CD4-positive, CD25-positive, alpha-beta regulatory T cell (primary cell): ENCODE measurements around the gene BBX. TPM values are rescaled to one million over a fixed set of nuclear protein-coding genes. Genes with fewer than 3 reads are reported as not detected.
A peak's percentile ranks its signal among the peaks of the same experiment; 100 is the strongest.

ENCODE experiments used
- ATAC-seq, 2 donors: fragments of 150-1000 bp; cut with Tn5 transposase; one replicate each; pipeline ENCODE4 v1.10.0; 2021; ENCODE audit warnings: low read depth in 2 of 2, moderate number of reproducible peaks in 2 of 2, moderate library complexity in 1 of 2
- DNase-seq, 3 donors: peaks; one replicate each; pipeline versions ENCODE4 v3.0.0 to v3.0.0-alpha.2; 2012 to 2022; ENCODE audit warnings: mixed read lengths in 1 of 3
- H3K27ac ChIP-seq: one replicate; pipeline ENCODE4 v1.7.0; 2013; ENCODE audit warnings: mild to moderate bottlenecking, low read length; ENCODE audit not compliant: insufficient read depth, poor library complexity, severe bottlenecking
- H3K27me3 ChIP-seq: one replicate; pipeline ENCODE4 v1.7.0; 2013; ENCODE audit warnings: low read length; ENCODE audit not compliant: control insufficient read depth, insufficient read depth
- H3K36me3 ChIP-seq: one replicate; pipeline ENCODE4 v1.7.0; 2013; ENCODE audit warnings: mild to moderate bottlenecking, low read length, moderate library complexity; ENCODE audit not compliant: control insufficient read depth, insufficient read depth
- H3K4me1 ChIP-seq: 2 replicates; pipeline ENCODE4 v1.7.0; 2013; ENCODE audit warnings: mild to moderate bottlenecking, low read length; ENCODE audit not compliant: insufficient read depth, control insufficient read depth, poor library complexity, severe bottlenecking
- H3K4me3 ChIP-seq: one replicate; pipeline ENCODE4 v1.7.0; 2013; ENCODE audit warnings: low read depth, mild to moderate bottlenecking, low read length, moderate library complexity
- H3K9me3 ChIP-seq, 2 experiments: 1 replicate in 1 of 2; 2 replicates in 1 of 2; pipeline ENCODE4 v1.7.0; 2013; ENCODE audit warnings: low read length in 2 of 2, mild to moderate bottlenecking in 1 of 2, moderate library complexity in 1 of 2; ENCODE audit not compliant: control insufficient read depth in 2 of 2
- H3K27ac Mint-ChIP-seq, 3 donors: one replicate each; pipeline ENCODE4 v1.8.0; 2020 to 2022; ENCODE audit warnings: mild to moderate bottlenecking in 3 of 3, mixed read lengths in 3 of 3, moderate library complexity in 2 of 3
- H3K27me3 Mint-ChIP-seq: one replicate; pipeline ENCODE4 v1.8.0; 2022; ENCODE audit warnings: mild to moderate bottlenecking, mixed read lengths
- H3K36me3 Mint-ChIP-seq: one replicate; pipeline ENCODE4 v1.8.0; 2020; ENCODE audit warnings: mixed read lengths
- H3K4me1 Mint-ChIP-seq, 4 donors: one replicate each; pipeline ENCODE4 v1.8.0; 2020 to 2022; ENCODE audit warnings: mixed read lengths in 4 of 4, mild to moderate bottlenecking in 1 of 4
- H3K4me3 Mint-ChIP-seq, 4 donors: one replicate each; pipeline ENCODE4 v1.8.0; 2020 to 2022; ENCODE audit warnings: mild to moderate bottlenecking in 4 of 4, mixed read lengths in 4 of 4, moderate library complexity in 3 of 4
- H3K9me3 Mint-ChIP-seq, 7 donors: one replicate each; pipeline ENCODE4 v1.8.0; 2020 to 2022; ENCODE audit warnings: mixed read lengths in 7 of 7, mild to moderate bottlenecking in 3 of 7, moderate library complexity in 2 of 7
- polyA plus RNA-seq, 4 donors: library from polyadenylated mRNA; unstranded; fragments of 300-500 nt; fragmentation: Illumina TruSeq; gene quantifications; one replicate each; pipeline ENCODE4 v1.2.3, GENCODE V29; 2021
- total RNA-seq: library from RNA; stranded (reverse); gene quantifications from one replicate; pipeline ENCODE4 v1.2.3, GENCODE V29; 2022

BBX gene
- 96.2 TPM for total RNA-seq
- 10 to 100 TPM; 62.1 to 86.8 (median 78.8) TPM for polyA plus RNA-seq

DNA sequence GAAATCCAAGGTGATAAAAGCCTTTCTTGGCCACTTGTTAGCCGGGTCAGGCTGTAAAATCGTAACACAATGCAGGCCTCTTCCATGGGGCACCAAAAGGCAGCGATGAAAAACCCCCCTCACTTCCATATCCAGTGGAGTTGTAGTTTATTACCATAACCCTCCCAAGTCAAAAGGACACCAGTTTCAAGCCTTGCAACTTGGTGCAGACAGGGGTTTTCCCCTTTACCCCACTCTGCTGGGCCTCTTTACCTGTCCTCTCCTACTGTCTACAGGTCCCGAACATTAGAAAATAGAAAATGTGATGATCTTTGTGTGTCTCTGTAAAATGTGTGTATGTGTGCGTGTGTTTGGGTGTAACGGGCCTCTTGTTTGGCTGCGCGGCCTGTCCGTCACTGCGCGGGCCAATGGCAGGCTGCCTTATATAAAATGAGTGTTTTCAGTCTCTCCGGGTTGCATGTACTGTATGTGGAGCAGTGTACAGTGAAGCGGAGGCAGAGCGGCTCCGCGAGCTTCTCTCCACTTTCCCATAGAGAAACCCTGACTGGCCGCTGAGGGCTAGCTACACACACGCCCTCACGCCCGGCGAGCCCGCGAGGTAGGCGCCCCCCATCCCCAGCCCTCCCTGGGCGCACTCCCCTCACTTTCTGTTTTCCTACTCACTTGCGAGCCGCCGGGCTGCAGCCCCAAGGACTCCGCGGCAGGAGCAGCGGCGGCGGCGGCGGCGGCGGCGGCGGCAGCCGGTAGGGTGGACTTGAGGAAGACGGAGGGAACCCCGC, at the start of gene BBX:
BBX (plus strand) TSS at position 453 of the 779 bp plus-strand sequence. CDS start 187,499 bp downstream, outside the sequence.
- Histone ChIP-seq H3K9me3 (no peaks in the 10 kb centered on the region), H3K4me3 (peak within 1 kb of the TSS; percentile 98), H3K36me3 (no peaks in the 10 kb centered on the region), H3K27ac (peak within 1 kb of the TSS; percentile 81), H3K4me1 (peaks cover 21% of the 10 kb centered on the region), H3K27me3 (peaks cover 2% of the 10 kb centered on the region)
- Mint-ChIP-seq H3K4me3 (peak within 1 kb of the TSS; percentile 91 to 100 (median 98)), H3K27me3 (peaks cover 7% of the 10 kb centered on the region), H3K9me3 (peaks cover 0 to 1% (median 0%) of the 10 kb centered on the region in 7 donors), H3K27ac (peak within 1 kb of the TSS; percentile 93 to 99 (median 99)), H3K4me1 (peaks cover 4 to 32% (median 18%) of the 10 kb centered on the region in 4 donors), H3K36me3 (peaks cover 5% of the 10 kb centered on the region)
- ATAC-seq (peak; percentile 94 to 95), DNase-seq (peak; percentile 82 to 98 (median 97))

DNA sequence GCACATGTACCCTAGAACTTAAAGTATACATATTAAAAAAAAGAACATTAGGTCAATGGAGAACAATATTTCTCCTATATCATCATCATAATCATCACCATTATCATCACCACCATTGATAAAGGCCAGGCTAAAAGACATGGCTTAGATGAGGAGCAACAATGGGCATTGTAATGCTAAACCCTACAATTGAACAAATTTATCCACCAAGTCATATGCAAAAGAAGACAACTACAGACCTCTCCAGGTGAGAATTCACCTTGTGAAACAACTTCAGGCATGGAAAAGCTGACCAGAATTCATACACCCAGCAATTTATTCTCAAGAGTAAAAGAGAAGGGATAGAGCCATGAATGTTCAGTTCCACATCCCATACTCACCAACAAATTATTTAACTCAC, 46.3 kb upstream of the BBX start:
- Histone ChIP-seq H3K36me3 (no peaks in the 10 kb centered on the region), H3K9me3 (no peaks in the 10 kb centered on the region), H3K4me1 (no peaks in the 10 kb centered on the region), H3K27ac (no peak overlapping the region), H3K4me3 (no peak overlapping the region), H3K27me3 (no peaks in the 10 kb centered on the region)
- Mint-ChIP-seq H3K4me1 (no peaks in the 10 kb centered on the region), H3K36me3 (peaks cover 6% of the 10 kb centered on the region), H3K9me3 (peaks cover 0 to 19% (median 3%) of the 10 kb centered on the region in 7 donors), H3K27ac (no peak overlapping the region), H3K27me3 (peaks cover 14% of the 10 kb centered on the region), H3K4me3 (no peak overlapping the region)
- ATAC-seq: no peak
- DNase-seq: no peak

DNA sequence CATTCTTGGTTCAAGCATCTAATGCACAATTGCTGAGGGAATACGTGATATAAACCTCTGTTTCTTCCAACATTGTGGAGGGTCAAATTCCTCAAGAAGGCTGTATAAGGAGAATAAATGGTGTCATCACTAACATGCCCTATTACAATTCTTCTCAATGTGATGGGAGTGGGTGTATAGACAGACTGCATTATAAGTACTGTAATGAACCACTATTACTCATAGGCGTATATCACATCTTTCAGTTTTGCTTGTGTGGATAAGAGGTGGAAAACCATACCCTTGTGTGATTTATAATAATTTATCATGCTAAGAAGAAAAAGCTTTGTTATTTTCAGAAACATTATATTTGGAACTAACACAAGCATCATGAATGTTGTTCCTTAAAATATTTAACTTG, 35.3 kb upstream of the BBX start:
- Mint-ChIP-seq H3K9me3 (no peaks in the 10 kb centered on the region), H3K27ac (no peak overlapping the region), H3K4me3 (no peak overlapping the region), H3K36me3 (no peaks in the 10 kb centered on the region), H3K27me3 (peaks cover 13% of the 10 kb centered on the region), H3K4me1 (no peaks in the 10 kb centered on the region)
- Histone ChIP-seq H3K4me1 (no peaks in the 10 kb centered on the region), H3K4me3 (no peak overlapping the region), H3K9me3 (no peaks in the 10 kb centered on the region), H3K36me3 (no peaks in the 10 kb centered on the region), H3K27ac (no peak overlapping the region), H3K27me3 (no peaks in the 10 kb centered on the region)
- no peak for ATAC-seq
- DNase-seq: no peak

DNA sequence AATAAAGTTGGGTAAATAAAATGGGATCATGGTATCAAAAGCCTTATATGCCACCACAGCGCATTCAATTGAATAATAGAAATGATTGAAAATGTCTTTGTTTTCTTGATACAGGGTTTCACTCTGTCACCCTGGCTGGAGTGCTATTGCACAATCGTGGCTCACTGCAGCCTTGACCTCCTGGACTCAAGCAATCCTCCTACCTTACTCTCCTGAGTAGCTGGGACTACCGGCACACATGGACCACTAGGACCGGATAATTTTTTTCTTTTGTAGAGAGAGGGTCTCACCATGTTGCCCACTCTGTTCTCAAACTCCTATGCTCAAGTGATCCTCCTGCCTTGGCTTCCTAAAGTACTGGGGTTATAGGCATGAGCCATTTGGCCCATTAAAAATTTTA, 33.8 kb upstream of the BBX start:
- ATAC-seq (no peak), DNase-seq (no peak)
- Histone ChIP-seq H3K9me3 (no peaks in the 10 kb centered on the region), H3K4me1 (no peaks in the 10 kb centered on the region), H3K27me3 (no peaks in the 10 kb centered on the region), H3K4me3 (no peak overlapping the region), H3K27ac (no peak overlapping the region), H3K36me3 (no peaks in the 10 kb centered on the region)
- Mint-ChIP-seq H3K4me3 (no peak overlapping the region), H3K36me3 (no peaks in the 10 kb centered on the region), H3K9me3 (no peaks in the 10 kb centered on the region), H3K27me3 (peaks cover 13% of the 10 kb centered on the region), H3K27ac (no peak overlapping the region), H3K4me1 (no peaks in the 10 kb centered on the region)

DNA sequence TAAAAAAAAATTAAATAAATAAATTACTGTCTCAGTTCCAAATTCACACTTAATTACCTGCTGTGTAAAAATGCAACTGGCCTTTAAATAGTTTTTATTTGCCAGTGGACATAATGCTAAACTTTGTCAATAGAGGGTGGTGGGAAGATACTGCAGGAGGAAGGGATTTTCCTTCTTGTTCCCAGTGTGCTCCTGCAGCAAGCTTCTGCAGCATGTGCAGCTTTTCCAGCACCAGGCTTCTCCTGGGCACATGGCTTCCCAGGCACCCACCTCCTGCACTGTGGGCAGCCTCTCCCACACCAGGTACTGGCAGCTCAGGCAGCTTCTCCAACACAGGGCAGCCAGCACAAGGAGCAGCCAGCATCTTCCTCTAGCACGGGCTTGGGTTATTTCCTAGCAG, 29.6 kb upstream of the BBX start:
- H3K9me3 ChIP-seq: no peaks in the 10 kb centered on the region
- no peak overlapping the region for H3K4me3 ChIP-seq
- DNase-seq: no peak
- no peaks in the 10 kb centered on the region for H3K36me3 Mint-ChIP-seq
- no peak overlapping the region for H3K4me3 Mint-ChIP-seq
- no peak for ATAC-seq
- peaks cover 9% of the 10 kb centered on the region for H3K27me3 ChIP-seq
- no peaks in the 10 kb centered on the region for H3K9me3 Mint-ChIP-seq
- no peaks in the 10 kb centered on the region for H3K36me3 ChIP-seq
- no peak overlapping the region for H3K27ac Mint-ChIP-seq
- H3K4me1 Mint-ChIP-seq: peaks cover 0 to 2% (median 0%) of the 10 kb centered on the region in 4 donors
- H3K4me1 ChIP-seq: no peaks in the 10 kb centered on the region
- no peak overlapping the region for H3K27ac ChIP-seq
- peaks cover 14% of the 10 kb centered on the region for H3K27me3 Mint-ChIP-seq

DNA sequence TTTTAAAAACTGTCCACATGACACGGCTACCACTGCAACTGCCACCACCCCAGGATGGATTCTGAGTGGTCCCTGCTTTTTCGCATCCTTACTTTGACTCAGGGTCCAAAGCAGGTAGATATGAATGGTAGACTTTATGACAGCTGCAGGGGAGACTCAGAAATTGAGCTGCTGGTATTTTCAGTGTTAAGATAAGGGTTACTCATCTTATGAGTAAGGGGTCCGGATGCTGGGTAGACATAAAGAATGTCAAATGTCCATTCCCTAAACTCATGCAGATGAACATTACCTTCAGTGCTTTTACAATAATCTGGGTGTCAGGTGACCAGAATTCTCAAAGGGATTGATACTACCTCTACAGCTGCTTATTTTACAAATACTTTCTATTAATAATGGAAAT, 25.9 kb upstream of the BBX start:
- Mint-ChIP-seq H3K9me3 (peaks cover 0 to 3% (median 0%) of the 10 kb centered on the region in 7 donors), H3K27me3 (peaks cover 10% of the 10 kb centered on the region), H3K4me3 (no peak overlapping the region), H3K36me3 (no peaks in the 10 kb centered on the region), H3K4me1 (peaks cover 0 to 2% (median 0%) of the 10 kb centered on the region in 4 donors), H3K27ac (no peak overlapping the region)
- DNase-seq (no peak), ATAC-seq (no peak)
- Histone ChIP-seq H3K4me1 (no peaks in the 10 kb centered on the region), H3K36me3 (no peaks in the 10 kb centered on the region), H3K27ac (no peak overlapping the region), H3K9me3 (no peaks in the 10 kb centered on the region), H3K27me3 (peaks cover 9% of the 10 kb centered on the region), H3K4me3 (no peak overlapping the region)

DNA sequence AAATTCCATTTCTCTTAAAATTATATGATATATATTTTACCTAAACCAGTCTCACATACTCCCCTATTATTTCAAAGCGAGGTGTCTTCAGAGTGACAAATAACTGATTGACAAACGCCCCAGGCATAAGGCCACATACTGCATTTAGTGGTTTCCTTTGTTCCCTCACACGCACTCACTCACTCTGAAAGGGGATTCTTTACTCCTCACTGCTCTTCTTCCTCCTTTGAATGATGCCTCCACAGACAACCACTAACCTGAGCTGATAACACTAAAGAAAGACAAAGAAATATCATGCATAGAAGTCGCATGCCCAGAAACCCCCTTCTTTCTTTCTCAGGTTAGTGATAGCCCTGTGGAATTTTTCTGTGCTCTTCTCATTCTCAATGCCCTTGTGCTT, 24.1 kb upstream of the BBX start:
- peaks cover 0 to 2% (median 0%) of the 10 kb centered on the region in 4 donors for H3K4me1 Mint-ChIP-seq
- no peak overlapping the region for H3K27ac Mint-ChIP-seq
- H3K9me3 Mint-ChIP-seq: peaks cover 0 to 3% (median 0%) of the 10 kb centered on the region in 7 donors

DNA sequence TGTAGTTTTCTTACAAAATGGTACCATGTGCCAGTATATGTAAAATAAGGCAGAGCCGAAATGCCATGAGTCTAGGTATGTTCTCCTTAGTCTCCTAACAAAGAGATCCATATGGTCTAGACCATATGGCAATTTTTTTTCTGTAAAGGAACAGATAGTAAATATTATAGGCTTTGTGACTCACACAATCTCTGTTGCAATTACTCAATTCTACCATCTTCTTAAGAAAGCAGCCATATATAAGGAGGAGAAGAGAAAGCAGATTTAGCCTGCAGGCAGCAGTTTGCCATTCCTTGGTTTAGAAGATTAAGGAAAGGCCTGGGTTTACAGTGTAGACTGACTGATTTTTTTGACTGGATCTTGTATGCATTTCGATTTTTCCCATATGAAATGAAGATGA, 16.3 kb upstream of the BBX start:
- Mint-ChIP-seq H3K9me3 (peaks cover 0 to 2% (median 0%) of the 10 kb centered on the region in 7 donors), H3K36me3 (no peaks in the 10 kb centered on the region), H3K27ac (no peak overlapping the region), H3K4me1 (no peaks in the 10 kb centered on the region), H3K27me3 (peaks cover 28% of the 10 kb centered on the region), H3K4me3 (no peak overlapping the region)
- no peak overlapping the region for H3K27ac ChIP-seq
- no peaks in the 10 kb centered on the region for H3K36me3 ChIP-seq
- no peak overlapping the region for H3K4me3 ChIP-seq
- no peaks in the 10 kb centered on the region for H3K9me3 ChIP-seq
- ATAC-seq: no peak
- peaks cover 7% of the 10 kb centered on the region for H3K27me3 ChIP-seq
- H3K4me1 ChIP-seq: no peaks in the 10 kb centered on the region
- no peak for DNase-seq

More for the DNA sequence above, 24.1 kb upstream of the BBX start:
- peaks cover 11% of the 10 kb centered on the region for H3K27me3 Mint-ChIP-seq
- H3K36me3 ChIP-seq: no peaks in the 10 kb centered on the region
- H3K27ac ChIP-seq: no peak overlapping the region
- H3K36me3 Mint-ChIP-seq: no peaks in the 10 kb centered on the region
- ATAC-seq: no peak
- H3K27me3 ChIP-seq: peaks cover 9% of the 10 kb centered on the region
- H3K4me3 Mint-ChIP-seq: no peak overlapping the region
- H3K4me1 ChIP-seq: no peaks in the 10 kb centered on the region
- H3K9me3 ChIP-seq: no peaks in the 10 kb centered on the region
- no peak for DNase-seq
- H3K4me3 ChIP-seq: no peak overlapping the region
